Left lung (tissue), 10 donors: ENCODE results near the gene YARS2. TPM values are rescaled to one million over a fixed set of nuclear protein-coding genes. Genes with fewer than 3 reads are reported as not detected.

ENCODE experiments used
- ATAC-seq: fragments of 200-7000 bp; cut with Tn5 transposase; one replicate; pipeline ENCODE4 v1.9.1; 2020; ENCODE audit warnings: moderate library complexity
- DNase-seq, 4 donors: peaks; one replicate each; pipeline ENCODE4 v3.0.0-alpha.2; 2013 to 2020
- H3K27ac ChIP-seq, 2 donors: fragments of 200-600 bp; sonication (generic) in 1 of 2; one replicate each; pipeline versions ENCODE4 v1.5.0 to v1.8.0; 2020 to 2021
- H3K27me3 ChIP-seq, 2 donors: fragments of 200-600 bp; sonication (generic) in 1 of 2; one replicate each; pipeline versions ENCODE4 v1.5.0 to v1.8.0; 2020 to 2021
- H3K36me3 ChIP-seq, 2 donors: fragments of 200-600 bp; sonication (generic) in 1 of 2; one replicate each; pipeline versions ENCODE4 v1.5.0 to v1.8.0; 2020 to 2021
- H3K4me1 ChIP-seq, 2 donors: fragments of 200-600 bp; one replicate each; pipeline ENCODE4 v1.8.0; 2021
- H3K4me3 ChIP-seq, 2 donors: fragments of 200-600 bp; sonication (generic) in 1 of 2; one replicate each; pipeline versions ENCODE4 v1.5.0 to v1.8.0; 2020 to 2021; ENCODE audit warnings: mild to moderate bottlenecking in 1 of 2
- H3K9me3 ChIP-seq, 2 donors: fragments of 200-600 bp; sonication (generic) in 1 of 2; one replicate each; pipeline versions ENCODE4 v1.5.0 to v1.8.0; 2020 to 2021
- CTCF ChIP-seq, 2 donors: fragments of 200-600 bp; sonication (generic) in 1 of 2; IDR thresholded peaks; one replicate each; pipeline versions ENCODE4 v1.5.0 to v1.8.0; 2021; ENCODE audit warnings: antibody characterized with exemption in 2 of 2
- intact Hi-C, 2 donors: fragments of 100-400 bp; cut with DNase I; formaldehyde crosslinking; loops; one replicate each; pipeline versions ENCODE4 v1.11.2 to v1.14.2; 2022
- polyA plus RNA-seq, 6 donors: library from polyadenylated mRNA; unstranded; fragments of 120-200 nt; gene quantifications; one replicate each; pipeline ENCODE4 v1.2.1, GENCODE V29; 2013; ENCODE audit not compliant: insufficient read length in 6 of 6
- total RNA-seq, 2 donors: library from RNA; stranded (reverse); fragmentation: NEBNext Ultra II Directional; extraction: Animal tissue kit (Norgen Biotek cat#: 25700); gene quantifications; one replicate each; pipeline ENCODE4 v1.2.1, GENCODE V29; 2021
- donor health status: DM: no; HTN: yes; CAD: no.
- donor health status: DM: no; HTN: no; CAD: no.

The YARS2 gene
- total and polyA plus RNA-seq, 8 donors = 13.3 to 33.8 (median 29.0) TPM

GRCh38 chr12:32742133-32742532 is 13.6 kb downstream of the YARS2 start:
- intact Hi-C loops = no loop called here
- Histone ChIP-seq H3K27me3 (no peaks in the 10 kb centered on the region), H3K27ac (no peak overlapping the region), H3K36me3 (peaks cover 0 to 99% of the 10 kb centered on the region in 2 donors), H3K9me3 (no peaks in the 10 kb centered on the region), H3K4me3 (no peak overlapping the region), H3K4me1 (no peaks in the 10 kb centered on the region)
- DNase-seq (no peak), ATAC-seq (no peak)
- TF ChIP-seq CTCF (IDR thresholded peaks at IDR 0.05) = no peak

- ATAC-seq = no peak
- intact Hi-C loops = no loop called here
Measured at GRCh38 chr12:32739279-32739678, 16.4 kb downstream of the YARS2 start.

GRCh38 chr12:32737715-32738114 is 18.0 kb downstream of the YARS2 start:
- H3K4me3 ChIP-seq = no peak overlapping the region
- no peaks in the 10 kb centered on the region for H3K27me3 ChIP-seq
- H3K36me3 ChIP-seq = peaks cover 0 to 99% of the 10 kb centered on the region in 2 donors
- DNase-seq (no peak), ATAC-seq (no peak)
- intact Hi-C loops = no loop called here
- TF ChIP-seq CTCF (IDR thresholded peaks at IDR 0.05) = no peak
- H3K4me1 ChIP-seq = no peaks in the 10 kb centered on the region
- H3K27ac ChIP-seq = no peak overlapping the region
- no peaks in the 10 kb centered on the region for H3K9me3 ChIP-seq

More at GRCh38 chr12:32739279-32739678, 16.4 kb downstream of the YARS2 start:
- TF ChIP-seq CTCF (IDR thresholded peaks at IDR 0.05) = no peak
- no peaks in the 10 kb centered on the region for H3K4me1 ChIP-seq
- no peak for DNase-seq
- no peak overlapping the region for H3K27ac ChIP-seq
- no peaks in the 10 kb centered on the region for H3K27me3 ChIP-seq
- H3K9me3 ChIP-seq = no peaks in the 10 kb centered on the region
- H3K36me3 ChIP-seq = peaks cover 0 to 99% of the 10 kb centered on the region in 2 donors
- H3K4me3 ChIP-seq = no peak overlapping the region

GRCh38 chr12:32736445-32736844 is 19.3 kb downstream of the YARS2 start:
- no peak for ATAC-seq
- H3K36me3 ChIP-seq = peaks cover 0 to 99% of the 10 kb centered on the region in 2 donors
- no peaks in the 10 kb centered on the region for H3K4me1 ChIP-seq
- no peak overlapping the region for H3K27ac ChIP-seq
- no peaks in the 10 kb centered on the region for H3K9me3 ChIP-seq
- no peaks in the 10 kb centered on the region for H3K27me3 ChIP-seq
- no peak for DNase-seq
- H3K4me3 ChIP-seq = no peak overlapping the region
- intact Hi-C loops = no loop called here
- no peak for TF ChIP-seq CTCF (IDR thresholded peaks at IDR 0.05)

GRCh38 chr12:32734952-32735351 is 20.7 kb downstream of the YARS2 start:
- peaks cover 0 to 99% of the 10 kb centered on the region in 2 donors for H3K36me3 ChIP-seq
- no peaks in the 10 kb centered on the region for H3K9me3 ChIP-seq
- intact Hi-C loops = no loop called here
- no peak for ATAC-seq
- H3K4me3 ChIP-seq = no peak overlapping the region
- H3K27me3 ChIP-seq = no peaks in the 10 kb centered on the region
- TF ChIP-seq CTCF (IDR thresholded peaks at IDR 0.05) = no peak
- no peak for DNase-seq
- H3K27ac ChIP-seq = no peak overlapping the region
- no peaks in the 10 kb centered on the region for H3K4me1 ChIP-seq
